Lower leg skin (tissue), 3 donors: ENCODE results near the gene KRAS.

Source experiments
- POLR2A ChIP-seq, 2 donors: fragments of 450-650 bp; IDR thresholded peaks; one replicate each; pipeline ENCODE4 v1.6.1; 2016 to 2017; ENCODE audit warnings: antibody characterized with exemption in 2 of 2, mild to moderate bottlenecking in 1 of 2, moderate library complexity in 1 of 2
- TF ChIP-seq, protein P1 (sequence below), 3 donors: fragments of 450-650 bp; IDR thresholded peaks; one replicate each; pipeline ENCODE4 v1.5.1; 2016; ENCODE audit warnings: antibody characterized with exemption in 3 of 3, mild to moderate bottlenecking in 3 of 3, moderate library complexity in 2 of 3

DNA sequence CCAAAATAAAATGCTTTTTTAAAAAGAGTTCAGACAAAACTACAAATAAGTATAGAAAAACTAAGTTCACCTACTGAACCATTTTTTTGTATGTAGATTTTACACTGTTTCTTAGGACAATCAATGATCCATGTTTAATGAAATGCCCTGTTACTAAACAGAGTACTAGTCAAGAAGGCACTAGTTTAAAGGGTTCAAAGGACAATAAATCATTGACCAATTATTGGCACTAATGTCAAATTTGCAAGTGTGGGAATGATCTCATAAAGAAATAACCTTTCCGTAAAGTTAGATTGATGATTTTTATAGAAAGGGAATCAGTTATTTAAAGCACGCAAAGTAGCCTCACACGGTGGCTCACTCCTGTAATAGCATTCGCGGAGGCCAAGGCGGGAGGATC is 59.9 kb downstream of the KRAS start:
- TF ChIP-seq, protein P1, sequence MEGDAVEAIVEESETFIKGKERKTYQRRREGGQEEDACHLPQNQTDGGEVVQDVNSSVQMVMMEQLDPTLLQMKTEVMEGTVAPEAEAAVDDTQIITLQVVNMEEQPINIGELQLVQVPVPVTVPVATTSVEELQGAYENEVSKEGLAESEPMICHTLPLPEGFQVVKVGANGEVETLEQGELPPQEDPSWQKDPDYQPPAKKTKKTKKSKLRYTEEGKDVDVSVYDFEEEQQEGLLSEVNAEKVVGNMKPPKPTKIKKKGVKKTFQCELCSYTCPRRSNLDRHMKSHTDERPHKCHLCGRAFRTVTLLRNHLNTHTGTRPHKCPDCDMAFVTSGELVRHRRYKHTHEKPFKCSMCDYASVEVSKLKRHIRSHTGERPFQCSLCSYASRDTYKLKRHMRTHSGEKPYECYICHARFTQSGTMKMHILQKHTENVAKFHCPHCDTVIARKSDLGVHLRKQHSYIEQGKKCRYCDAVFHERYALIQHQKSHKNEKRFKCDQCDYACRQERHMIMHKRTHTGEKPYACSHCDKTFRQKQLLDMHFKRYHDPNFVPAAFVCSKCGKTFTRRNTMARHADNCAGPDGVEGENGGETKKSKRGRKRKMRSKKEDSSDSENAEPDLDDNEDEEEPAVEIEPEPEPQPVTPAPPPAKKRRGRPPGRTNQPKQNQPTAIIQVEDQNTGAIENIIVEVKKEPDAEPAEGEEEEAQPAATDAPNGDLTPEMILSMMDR (IDR thresholded peaks at IDR 0.05) = no peak
- no peak for TF ChIP-seq POLR2A (IDR thresholded peaks at IDR 0.05)
